HepG2 (cell line): ENCODE results near the gene ARHGEF1. TPM values are rescaled to one million over a fixed set of nuclear protein-coding genes. Genes with fewer than 3 reads are reported as not detected.

Experiments
- ARNT ChIP-seq: fragments of 450-650 bp; IDR thresholded peaks from 2 replicates; pipeline ENCODE4 v1.6.1; 2017
- DMAP1 ChIP-seq: IDR thresholded peaks from 2 replicates; pipeline ENCODE4 v1.6.1; 2016
- PHF5A ChIP-seq: IDR thresholded peaks from one replicate; pipeline ENCODE4 v1.6.1; 2018; ENCODE audit warnings: low read depth, missing genetic modification reagents; ENCODE audit not compliant: unreplicated experiment
- RCOR2 ChIP-seq: IDR thresholded peaks from 2 replicates; pipeline ENCODE4 v1.6.1; 2016; ENCODE audit warnings: missing biosample characterization, missing genetic modification reagents
- SUZ12 ChIP-seq: fragments of 150-350 bp; IDR thresholded peaks from 2 replicates; pipeline ENCODE4 v1.6.1; 2014; ENCODE audit warnings: low read depth, low read length
- ZNF275 ChIP-seq: sonication (generic); formaldehyde crosslinking; IDR thresholded peaks from 2 replicates; pipeline ENCODE4 v1.8.0; 2022; ENCODE audit warnings: missing genetic modification reagents, mild to moderate bottlenecking, inconsistent platforms, borderline replicate concordance
- ZNF33A ChIP-seq: sonication (generic); formaldehyde crosslinking; IDR thresholded peaks from 2 replicates; pipeline ENCODE4 v1.5.1; 2020; ENCODE audit warnings: missing genetic modification reagents, mild to moderate bottlenecking, moderate library complexity, borderline replicate concordance
- ZNF407 ChIP-seq: sonication (generic); formaldehyde crosslinking; IDR thresholded peaks from one replicate; pipeline ENCODE4 v1.5.1; 2020; ENCODE audit warnings: mild to moderate bottlenecking, missing genetic modification reagents; ENCODE audit errors: not compliant biosample characterization
- ZNF431 ChIP-seq: sonication (generic); formaldehyde crosslinking; IDR thresholded peaks from 2 replicates; pipeline ENCODE4 v1.9.0; 2022; ENCODE audit warnings: missing genetic modification reagents, low read depth, mild to moderate bottlenecking, borderline replicate concordance
- ZNF672 ChIP-seq: sonication (generic); formaldehyde crosslinking; IDR thresholded peaks from 2 replicates; pipeline ENCODE4 v1.8.1; 2022; ENCODE audit warnings: missing genetic modification reagents
- ZNF790 ChIP-seq: sonication (generic); formaldehyde crosslinking; IDR thresholded peaks from 2 replicates; pipeline ENCODE4 v1.8.0; 2022; ENCODE audit warnings: missing genetic modification reagents, mild to moderate bottlenecking, borderline replicate concordance
- ZNF883 ChIP-seq: sonication (generic); formaldehyde crosslinking; IDR thresholded peaks from 2 replicates; pipeline ENCODE4 v1.5.1; 2020; ENCODE audit warnings: mild to moderate bottlenecking, missing genetic modification reagents; ENCODE audit errors: not compliant biosample characterization
- polyA plus RNA-seq, 8 experiments: library from polyadenylated mRNA; depleted of rRNA in 3 of 8; stranded (reverse) in 7 of 8; unstranded in 1 of 8; fragments of >200 nt; fragmentation: Illumina TruSeq in 4 of 8; extraction: Trizol in 4 of 8; gene quantifications; 2 replicates each; pipeline versions ENCODE4 v1.2.1 to v1.2.3, GENCODE V29; 2011 to 2016; ENCODE audit warnings: low read depth in 4 of 8, missing spikeins in 1 of 8, mixed read lengths in 1 of 8; ENCODE audit not compliant: insufficient read depth in 1 of 8
- total RNA-seq, 5 experiments: library from RNA; depleted of rRNA; stranded (reverse); fragments of >200 nt; fragmentation: Illumina TruSeq; extraction: Trizol; gene quantifications; 2 replicates each; pipeline ENCODE4 v1.2.3, GENCODE V29; 2016; ENCODE audit warnings: low read depth in 1 of 5
- TF ChIP-seq, protein P1 (sequence below), 2 experiments: sonication (generic) in 1 of 2; formaldehyde crosslinking in 1 of 2; IDR thresholded peaks; 2 replicates each; pipeline versions ENCODE4 v1.4.0 to v1.6.1; 2018 to 2020; ENCODE audit warnings: missing genetic modification reagents in 2 of 2, borderline replicate concordance in 1 of 2, low read depth in 1 of 2, mild to moderate bottlenecking in 1 of 2, missing biosample characterization in 1 of 2
- TF ChIP-seq, protein P2 (sequence below): sonication (generic); formaldehyde crosslinking; IDR thresholded peaks from 2 replicates; pipeline ENCODE4 v1.8.1; 2023; ENCODE audit warnings: mild to moderate bottlenecking, moderate library complexity, missing genetic modification reagents

The ARHGEF1 gene
- total and polyA plus RNA-seq, 2 of the 13 experiments (the other 11 are each of a cell fraction or from before 2014, with no cell fraction given), result 33.7 to 34.7 TPM

- TF ChIP-seq, protein P1, sequence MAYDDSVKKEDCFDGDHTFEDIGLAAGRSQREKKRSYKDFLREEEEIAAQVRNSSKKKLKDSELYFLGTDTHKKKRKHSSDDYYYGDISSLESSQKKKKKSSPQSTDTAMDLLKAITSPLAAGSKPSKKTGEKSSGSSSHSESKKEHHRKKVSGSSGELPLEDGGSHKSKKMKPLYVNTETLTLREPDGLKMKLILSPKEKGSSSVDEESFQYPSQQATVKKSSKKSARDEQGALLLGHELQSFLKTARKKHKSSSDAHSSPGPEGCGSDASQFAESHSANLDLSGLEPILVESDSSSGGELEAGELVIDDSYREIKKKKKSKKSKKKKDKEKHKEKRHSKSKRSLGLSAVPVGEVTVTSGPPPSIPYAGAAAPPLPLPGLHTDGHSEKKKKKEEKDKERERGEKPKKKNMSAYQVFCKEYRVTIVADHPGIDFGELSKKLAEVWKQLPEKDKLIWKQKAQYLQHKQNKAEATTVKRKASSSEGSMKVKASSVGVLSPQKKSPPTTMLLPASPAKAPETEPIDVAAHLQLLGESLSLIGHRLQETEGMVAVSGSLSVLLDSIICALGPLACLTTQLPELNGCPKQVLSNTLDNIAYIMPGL (CRISPR knock-in tag; IDR thresholded peaks at IDR 0.05; ENCODE audit: borderline replicate concordance in 1 of 2, low read depth in 1 of 2), result no peak
- no peak for TF ChIP-seq DMAP1 (CRISPR knock-in tag)
- TF ChIP-seq, protein P2, sequence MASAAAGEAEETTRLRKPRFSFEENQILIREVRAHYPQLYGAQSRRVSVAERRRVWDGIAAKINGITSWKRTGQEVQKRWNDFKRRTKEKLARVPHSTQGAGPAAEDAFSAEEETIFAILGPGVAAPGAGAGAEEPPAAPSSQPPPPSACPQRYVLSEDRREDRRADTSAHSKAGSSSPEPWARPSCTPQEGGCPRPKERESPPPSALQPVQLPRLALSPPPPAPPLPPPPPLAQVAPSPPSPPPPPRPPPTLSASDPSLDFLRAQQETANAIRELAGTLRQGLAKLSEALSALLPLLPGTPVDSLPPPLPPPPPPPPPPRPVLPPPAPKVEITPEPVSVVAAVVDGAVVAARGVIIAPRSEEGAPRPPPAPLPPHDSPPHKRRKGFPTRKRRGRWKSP, result no peak
- TF ChIP-seq ZNF407 (CRISPR knock-in tag), result peak; percentile 49
- no peak for TF ChIP-seq RCOR2 (CRISPR knock-in tag)
- TF ChIP-seq ZNF672, result no peak
- no peak for TF ChIP-seq ZNF790 (CRISPR knock-in tag)
- no peak for TF ChIP-seq PHF5A (CRISPR knock-in tag)
- TF ChIP-seq ZNF431 (CRISPR knock-in tag), result no peak
- no peak for TF ChIP-seq ARNT
- peak; percentile 74 for TF ChIP-seq ZNF883 (CRISPR knock-in tag)
- no peak for TF ChIP-seq ZNF275 (CRISPR knock-in tag)
- TF ChIP-seq SUZ12, result no peak
- TF ChIP-seq ZNF33A (CRISPR knock-in tag), result no peak
These were observed 22.4 kb upstream of the ARHGEF1 start (continued) for GRCh38 chr19:41860419-41861115.
